GM13976 (cell line): ENCODE results near the gene EPHX1.

Source experiments
- DNase-seq: peaks from one replicate; pipeline ENCODE4 v3.0.0; 2012; ENCODE audit warnings: low spot score
- in situ Hi-C: fragments of 300-500 bp; cut with MboI; formaldehyde crosslinking; loops from one replicate; pipeline ENCODE4 v1.12.0; 2022; ENCODE audit warnings: low sequenced_read_pairs, mixed read lengths, inconsistent platforms; ENCODE audit not compliant: unreplicated experiment
- TF ChIP-seq, protein P1 (sequence below): IDR thresholded peaks from 2 replicates; pipeline ENCODE4 v1.5.1; 2012; ENCODE audit warnings: borderline replicate concordance, mild to moderate bottlenecking; ENCODE audit not compliant: insufficient read depth; ENCODE audit errors: extremely low read depth, missing control alignments, control extremely low read depth

EPHX1 gene

DNA sequence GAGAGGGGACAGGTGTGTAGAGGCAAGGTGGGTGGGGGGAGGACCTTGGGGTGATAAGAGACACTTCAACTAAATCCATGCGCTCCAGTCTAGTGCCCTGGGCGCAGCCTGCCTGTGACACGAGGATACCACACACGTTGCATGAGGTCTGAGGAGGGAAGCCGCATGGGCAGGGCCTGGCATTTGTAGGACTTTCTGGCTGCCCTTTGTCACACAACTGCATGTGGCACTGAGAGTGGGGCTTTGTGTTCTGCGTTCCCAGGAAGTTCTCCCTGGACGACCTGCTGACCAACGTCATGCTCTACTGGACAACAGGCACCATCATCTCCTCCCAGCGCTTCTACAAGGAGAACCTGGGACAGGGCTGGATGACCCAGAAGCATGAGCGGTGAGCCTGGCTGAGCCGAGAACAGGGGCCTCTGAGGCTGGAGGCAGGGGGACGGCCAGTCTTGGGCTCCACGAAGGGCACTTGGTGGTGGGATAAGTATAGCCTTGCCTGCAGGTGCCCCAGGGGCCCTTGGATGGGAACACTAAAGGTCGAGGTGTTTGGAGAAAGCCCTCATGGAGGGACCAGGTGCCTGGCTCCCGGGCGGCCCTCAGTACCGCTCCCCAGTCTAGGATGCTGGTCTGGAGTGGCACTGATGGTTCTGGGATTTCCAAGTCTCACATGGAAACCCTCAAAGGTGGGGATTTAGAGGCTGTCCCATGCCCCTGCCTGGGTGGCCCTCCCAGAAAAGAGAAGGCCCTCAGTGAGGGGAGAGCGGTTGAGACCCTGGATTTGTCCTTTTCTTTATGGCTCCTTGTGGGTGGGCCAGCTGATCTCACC, 34.5 kb downstream of the EPHX1 start:
- in situ Hi-C loops: no loop called here
- TF ChIP-seq, protein P1, sequence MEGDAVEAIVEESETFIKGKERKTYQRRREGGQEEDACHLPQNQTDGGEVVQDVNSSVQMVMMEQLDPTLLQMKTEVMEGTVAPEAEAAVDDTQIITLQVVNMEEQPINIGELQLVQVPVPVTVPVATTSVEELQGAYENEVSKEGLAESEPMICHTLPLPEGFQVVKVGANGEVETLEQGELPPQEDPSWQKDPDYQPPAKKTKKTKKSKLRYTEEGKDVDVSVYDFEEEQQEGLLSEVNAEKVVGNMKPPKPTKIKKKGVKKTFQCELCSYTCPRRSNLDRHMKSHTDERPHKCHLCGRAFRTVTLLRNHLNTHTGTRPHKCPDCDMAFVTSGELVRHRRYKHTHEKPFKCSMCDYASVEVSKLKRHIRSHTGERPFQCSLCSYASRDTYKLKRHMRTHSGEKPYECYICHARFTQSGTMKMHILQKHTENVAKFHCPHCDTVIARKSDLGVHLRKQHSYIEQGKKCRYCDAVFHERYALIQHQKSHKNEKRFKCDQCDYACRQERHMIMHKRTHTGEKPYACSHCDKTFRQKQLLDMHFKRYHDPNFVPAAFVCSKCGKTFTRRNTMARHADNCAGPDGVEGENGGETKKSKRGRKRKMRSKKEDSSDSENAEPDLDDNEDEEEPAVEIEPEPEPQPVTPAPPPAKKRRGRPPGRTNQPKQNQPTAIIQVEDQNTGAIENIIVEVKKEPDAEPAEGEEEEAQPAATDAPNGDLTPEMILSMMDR: no peak
- DNase-seq: no peak

DNA sequence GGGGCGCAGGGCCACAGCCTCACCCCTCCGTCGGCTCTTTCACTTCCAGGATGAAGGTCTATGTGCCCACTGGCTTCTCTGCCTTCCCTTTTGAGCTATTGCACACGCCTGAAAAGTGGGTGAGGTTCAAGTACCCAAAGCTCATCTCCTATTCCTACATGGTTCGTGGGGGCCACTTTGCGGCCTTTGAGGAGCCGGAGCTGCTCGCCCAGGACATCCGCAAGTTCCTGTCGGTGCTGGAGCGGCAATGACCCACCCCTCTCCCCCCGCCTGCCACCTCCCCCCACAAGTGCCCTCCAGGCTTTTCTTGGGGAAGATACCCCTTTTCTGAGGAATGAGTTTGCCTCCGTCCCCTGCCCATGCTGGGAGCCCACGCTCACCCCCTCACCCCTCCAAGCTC, 35.2 kb downstream of the EPHX1 start:
- DNase-seq: no peak
- TF ChIP-seq, protein P1: no peak
- in situ Hi-C loops: no loop called here

DNA sequence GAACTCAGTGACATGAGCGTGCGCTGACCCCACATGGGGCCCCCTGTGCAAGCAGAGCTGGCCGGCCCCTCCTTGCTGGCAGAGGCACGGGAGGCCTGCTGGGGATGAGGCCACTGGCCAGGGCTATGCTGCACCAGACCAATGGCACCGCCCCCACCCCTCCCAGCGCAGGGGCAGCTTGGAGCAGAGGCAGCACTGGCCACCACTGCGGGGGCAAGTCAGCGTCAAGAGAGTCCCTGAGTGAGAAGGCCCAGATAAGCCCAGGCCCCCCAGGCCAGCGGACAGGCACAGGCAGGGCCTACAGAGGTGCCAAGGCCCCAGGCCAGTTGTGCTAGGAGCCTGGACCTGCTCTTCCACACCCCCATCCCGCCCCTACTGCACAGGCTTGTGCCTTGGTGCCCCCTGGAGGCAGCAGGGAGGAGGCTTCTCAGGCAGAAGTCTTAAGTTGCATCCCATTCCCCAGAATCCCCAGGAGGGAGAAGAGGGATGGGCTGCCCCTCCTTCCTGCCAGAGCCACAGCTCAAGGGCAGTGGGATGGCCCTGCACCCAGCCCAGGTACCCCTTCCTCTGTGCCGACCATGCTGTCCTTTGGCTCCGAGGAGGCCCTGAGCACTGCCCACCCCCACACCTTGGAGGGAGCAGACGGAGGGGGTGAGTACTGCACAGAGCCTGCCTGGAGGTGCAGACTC, 35.8 kb downstream of the EPHX1 start:
- TF ChIP-seq, protein P1: peak; percentile 29
- in situ Hi-C loops: no loop called here
- DNase-seq: peak; percentile 57

DNA sequence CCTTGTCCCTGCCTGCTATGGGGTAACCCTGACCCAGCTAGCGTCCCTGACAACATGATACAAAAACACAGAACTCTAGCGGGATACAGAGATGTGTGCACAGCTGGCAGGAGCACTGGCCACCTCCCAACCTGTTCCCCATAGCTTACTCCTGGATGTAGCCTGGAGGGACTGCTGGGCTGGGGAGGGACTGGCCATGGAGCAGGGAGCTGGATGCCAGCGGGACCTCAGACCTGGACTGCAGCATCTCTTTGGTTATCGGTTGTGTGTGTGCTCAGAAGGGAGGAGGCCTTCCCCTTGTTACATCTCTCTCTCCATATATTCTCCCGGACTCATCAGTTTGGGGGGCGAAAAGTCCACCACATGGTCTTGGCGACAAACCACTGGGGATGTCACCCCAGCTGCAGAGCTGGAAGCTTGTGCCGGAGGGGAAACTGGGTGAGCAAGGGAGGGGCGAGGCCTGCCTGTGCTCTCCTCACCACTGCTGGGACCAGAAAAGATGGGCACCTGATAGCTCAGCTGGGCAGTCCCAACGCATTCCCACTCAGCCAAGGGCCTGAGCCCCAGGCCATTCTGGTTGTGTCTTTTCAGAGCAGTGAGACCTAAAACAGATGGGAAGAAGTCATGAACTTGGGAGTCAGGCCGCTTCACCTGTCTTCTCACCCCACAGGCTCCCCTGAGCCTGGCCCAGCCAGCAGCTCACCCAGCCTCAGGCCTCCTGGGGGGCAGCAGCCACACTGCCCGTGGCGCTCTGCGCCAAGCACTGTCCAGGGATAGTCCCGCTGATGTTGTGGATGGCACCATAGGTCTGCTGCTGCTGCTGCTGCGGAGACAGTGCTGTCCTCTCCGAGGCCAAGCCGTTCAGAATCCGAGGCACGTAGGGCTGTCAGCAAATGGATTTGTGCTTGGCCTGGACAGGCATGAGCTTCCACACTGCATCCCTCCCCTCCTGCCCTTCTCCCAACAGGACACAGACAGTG, 36.7 kb downstream of the EPHX1 start:
- TF ChIP-seq, protein P1: no peak
- in situ Hi-C loops: no loop called here
- DNase-seq: no peak

DNA sequence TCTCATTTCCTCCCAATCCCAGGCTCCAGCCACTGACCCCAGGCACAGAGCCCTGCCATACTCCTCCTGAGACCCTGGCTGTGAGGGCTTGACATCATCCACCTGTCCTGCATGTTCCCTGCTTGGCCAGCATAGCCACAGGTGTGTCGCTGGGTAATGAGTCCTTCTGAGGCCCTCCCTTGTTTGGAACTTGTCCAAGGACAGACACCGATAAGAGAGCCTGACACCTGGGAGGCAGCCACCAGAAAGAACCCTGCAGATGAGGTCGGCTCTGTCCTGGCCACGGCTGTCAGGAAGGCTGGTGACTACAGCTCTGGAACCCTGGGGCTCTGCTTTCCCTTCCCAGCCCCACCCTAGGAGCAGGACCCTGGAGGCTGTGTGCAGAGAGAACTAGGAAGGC, 37.7 kb downstream of the EPHX1 start:
- no peak for DNase-seq
- in situ Hi-C loops: no loop called here
- TF ChIP-seq, protein P1: no peak

DNA sequence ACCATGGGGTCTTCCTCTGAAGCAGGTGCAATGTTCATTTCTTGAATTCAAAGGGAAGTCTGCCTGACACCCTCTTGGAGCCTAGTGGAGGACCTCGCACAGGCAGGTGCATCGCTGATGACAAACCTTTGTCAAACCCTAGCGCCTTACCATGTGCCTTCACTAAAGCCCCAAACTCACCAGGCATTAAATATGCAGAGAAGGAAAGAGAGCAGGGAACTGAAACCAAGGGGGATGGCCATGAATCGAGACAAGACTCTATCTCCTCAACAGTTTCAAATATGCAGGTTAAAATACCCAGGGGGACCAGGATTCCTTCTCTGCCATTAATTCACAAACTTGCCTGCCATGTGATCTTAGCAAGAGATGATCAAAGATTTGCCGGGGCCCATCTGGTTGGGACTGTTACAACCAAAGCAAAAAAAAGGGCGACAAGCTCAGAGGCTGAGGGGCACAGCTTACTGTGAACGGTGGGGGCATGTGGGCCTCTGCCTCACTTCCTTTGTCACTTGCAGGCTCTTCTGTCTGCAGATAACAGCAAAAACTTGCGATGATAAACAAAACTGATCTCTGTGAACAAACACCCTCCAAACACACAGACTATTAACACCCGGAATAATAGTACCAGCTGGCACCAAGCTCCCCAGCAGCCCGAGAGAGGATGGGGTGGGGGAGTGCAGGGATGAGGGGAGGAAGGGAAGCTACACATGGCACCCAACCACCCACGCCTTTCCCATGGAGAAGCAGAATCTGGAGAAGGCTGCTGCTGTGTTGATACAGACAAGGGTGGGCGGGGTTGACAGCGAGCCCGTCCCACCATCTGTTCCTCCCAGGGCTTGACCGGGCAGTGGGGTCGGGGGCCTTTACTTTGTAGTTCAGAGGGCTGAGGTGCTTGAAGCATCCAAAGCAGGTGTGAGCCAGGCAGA, 38.4 kb downstream of the EPHX1 start:
- TF ChIP-seq, protein P1: no peak
- DNase-seq: peak; percentile 67
- in situ Hi-C loops: no loop called here
